HCT116 (cell line): ENCODE data around the gene GARIN5B.

Experiments
- CEBPB ChIP-seq: IDR thresholded peaks from 2 replicates; pipeline ENCODE4 v1.6.1; 2012; ENCODE audit warnings: low read depth
- RAD21 ChIP-seq: IDR thresholded peaks from 2 replicates; pipeline ENCODE4 v1.6.1; 2012; ENCODE audit warnings: low read depth, mild to moderate bottlenecking
- SIN3A ChIP-seq: IDR thresholded peaks from 2 replicates; pipeline ENCODE4 v1.6.1; 2012; ENCODE audit warnings: low read depth
- ZNF274 ChIP-seq: fragments of 200-500 bp; sonication (Bioruptor generic); IDR thresholded peaks from 2 replicates; pipeline ENCODE4 v1.6.1; 2014; ENCODE audit warnings: mild to moderate bottlenecking, low read depth, low read length, inconsistent platforms
- TF ChIP-seq, protein P1 (sequence below), 3 experiments: fragments of 200-600 bp in 1 of 3; sonication (generic) in 1 of 3; IDR thresholded peaks in 2 of 3; conservative IDR thresholded peaks in 1 of 3; 2 replicates each; pipeline ENCODE4 v1.5.1; 2012 to 2017; ENCODE audit warnings: low read depth in 2 of 3, low read length in 2 of 3, antibody characterized with exemption in 1 of 3, borderline replicate concordance in 1 of 3, control low read depth in 1 of 3, mild to moderate bottlenecking in 1 of 3, mixed read lengths in 1 of 3, mixed run types in 1 of 3, moderate library complexity in 1 of 3; ENCODE audit not compliant: insufficient read depth in 1 of 3
- TF ChIP-seq, protein P2 (sequence below): IDR thresholded peaks from 2 replicates; pipeline ENCODE4 v1.6.1; 2011; ENCODE audit warnings: mild to moderate bottlenecking, low read length, moderate library complexity; ENCODE audit not compliant: insufficient replicate concordance; ENCODE audit errors: extremely low read depth

DNA sequence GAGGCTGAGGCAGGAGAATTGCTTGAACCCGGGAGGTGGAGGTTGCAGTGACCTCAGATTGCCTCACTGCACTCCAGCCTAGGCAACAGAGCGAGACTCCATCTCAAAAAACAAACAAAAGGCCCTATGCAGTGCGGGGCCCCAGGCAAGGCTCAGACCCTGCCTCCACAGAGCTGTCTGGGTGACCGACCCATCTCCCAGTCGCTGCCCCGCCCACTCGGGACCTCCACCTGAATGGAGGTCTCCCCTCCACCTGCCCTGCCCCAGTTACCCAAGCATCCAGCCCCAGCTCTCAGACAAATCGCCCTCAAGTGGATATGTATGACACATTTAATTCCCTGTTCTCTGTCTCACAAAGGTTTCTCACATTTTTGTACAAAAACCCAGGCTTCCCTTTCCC, 2.2 kb upstream of the GARIN5B start:
- TF ChIP-seq, protein P1, sequence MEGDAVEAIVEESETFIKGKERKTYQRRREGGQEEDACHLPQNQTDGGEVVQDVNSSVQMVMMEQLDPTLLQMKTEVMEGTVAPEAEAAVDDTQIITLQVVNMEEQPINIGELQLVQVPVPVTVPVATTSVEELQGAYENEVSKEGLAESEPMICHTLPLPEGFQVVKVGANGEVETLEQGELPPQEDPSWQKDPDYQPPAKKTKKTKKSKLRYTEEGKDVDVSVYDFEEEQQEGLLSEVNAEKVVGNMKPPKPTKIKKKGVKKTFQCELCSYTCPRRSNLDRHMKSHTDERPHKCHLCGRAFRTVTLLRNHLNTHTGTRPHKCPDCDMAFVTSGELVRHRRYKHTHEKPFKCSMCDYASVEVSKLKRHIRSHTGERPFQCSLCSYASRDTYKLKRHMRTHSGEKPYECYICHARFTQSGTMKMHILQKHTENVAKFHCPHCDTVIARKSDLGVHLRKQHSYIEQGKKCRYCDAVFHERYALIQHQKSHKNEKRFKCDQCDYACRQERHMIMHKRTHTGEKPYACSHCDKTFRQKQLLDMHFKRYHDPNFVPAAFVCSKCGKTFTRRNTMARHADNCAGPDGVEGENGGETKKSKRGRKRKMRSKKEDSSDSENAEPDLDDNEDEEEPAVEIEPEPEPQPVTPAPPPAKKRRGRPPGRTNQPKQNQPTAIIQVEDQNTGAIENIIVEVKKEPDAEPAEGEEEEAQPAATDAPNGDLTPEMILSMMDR (IDR thresholded peaks at IDR 0.05 in 2 of 3, conservative IDR thresholded peaks at IDR 0.05 in 1 of 3; ENCODE audit: borderline replicate concordance in 1 of 3, insufficient read depth in 1 of 3, low read depth in 2 of 3, low read length in 2 of 3) = no peak
- TF ChIP-seq, protein P2, sequence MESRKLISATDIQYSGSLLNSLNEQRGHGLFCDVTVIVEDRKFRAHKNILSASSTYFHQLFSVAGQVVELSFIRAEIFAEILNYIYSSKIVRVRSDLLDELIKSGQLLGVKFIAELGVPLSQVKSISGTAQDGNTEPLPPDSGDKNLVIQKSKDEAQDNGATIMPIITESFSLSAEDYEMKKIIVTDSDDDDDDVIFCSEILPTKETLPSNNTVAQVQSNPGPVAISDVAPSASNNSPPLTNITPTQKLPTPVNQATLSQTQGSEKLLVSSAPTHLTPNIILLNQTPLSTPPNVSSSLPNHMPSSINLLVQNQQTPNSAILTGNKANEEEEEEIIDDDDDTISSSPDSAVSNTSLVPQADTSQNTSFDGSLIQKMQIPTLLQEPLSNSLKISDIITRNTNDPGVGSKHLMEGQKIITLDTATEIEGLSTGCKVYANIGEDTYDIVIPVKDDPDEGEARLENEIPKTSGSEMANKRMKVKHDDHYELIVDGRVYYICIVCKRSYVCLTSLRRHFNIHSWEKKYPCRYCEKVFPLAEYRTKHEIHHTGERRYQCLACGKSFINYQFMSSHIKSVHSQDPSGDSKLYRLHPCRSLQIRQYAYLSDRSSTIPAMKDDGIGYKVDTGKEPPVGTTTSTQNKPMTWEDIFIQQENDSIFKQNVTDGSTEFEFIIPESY = no peak
- TF ChIP-seq ZNF274 = no peak
- TF ChIP-seq RAD21 = no peak
- TF ChIP-seq CEBPB = no peak
- TF ChIP-seq SIN3A = no peak
